HCT116 (cell line): Measurements from ENCODE around the gene MEGF6. TPM values are rescaled to one million over a fixed set of nuclear protein-coding genes. Genes with fewer than 3 reads are reported as not detected.

Experiments used
- ATAC-seq: fragments of 200-7000 bp; cut with Tn5 transposase; 2 replicates; pipeline ENCODE4 v1.9.1; 2020; ENCODE audit warnings: mild to moderate bottlenecking, moderate library complexity
- BruUV-seq: library from RNA; stranded (reverse); fragments of 400-500 nt; replicated peaks from 2 replicates; lab custom pipeline; 2021; lab: Mats Ljungman, UMichigan
- CTCF ChIA-PET: fragments of 300-600 bp; sonication (Branson Sonifier 250); formaldehyde crosslinking; loops from one replicate; lab custom pipeline; 2021; ENCODE audit warnings: antibody characterized with exemption; lab: Charles Lee
- POLR2A ChIA-PET: fragments of 300-600, 350-600 bp; sonication (Branson Sonifier 250); formaldehyde crosslinking; loops from one replicate; lab custom pipeline; 2021; ENCODE audit warnings: antibody characterized with exemption; lab: Charles Lee
- RAD21 ChIA-PET, 2 experiments: fragments of 300-600 bp; sonication (Branson Sonifier 250); formaldehyde crosslinking; loops; one replicate each; lab custom pipeline; 2023; ENCODE audit warnings: low total read pairs in 2 of 2; ENCODE audit not compliant: uncharacterized antibody in 2 of 2, unreplicated experiment in 2 of 2, low non-redundant PET in 1 of 2; lab: Charles Lee
- DNase-seq: peaks from one replicate; pipeline ENCODE4 v3.0.0-alpha.2; 2010; ENCODE audit warnings: low read depth, low spot score
- H2AFZ ChIP-seq: fragments of 200-600 bp; shearing (Covaris generic), sonication (generic); 2 replicates; pipeline ENCODE4 v1.6.1; 2017; ENCODE audit warnings: low read depth, mixed run types, mixed read lengths, antibody characterized with exemption, low read length; ENCODE audit not compliant: poor library complexity, severe bottlenecking
- H3K27ac ChIP-seq: 2 replicates; pipeline ENCODE4 v1.5.1; 2012; ENCODE audit warnings: low read depth, low read length
- H3K27me3 ChIP-seq: fragments of 200-600 bp; sonication (generic); 2 replicates; pipeline ENCODE4 v1.6.1; 2016; ENCODE audit warnings: mixed run types, low read length, mixed read lengths; ENCODE audit not compliant: insufficient read depth
- H3K36me3 ChIP-seq, 2 experiments: fragments of 200-500 bp in 1 of 2; fragments of 200-600 bp in 1 of 2; sonication (Bioruptor generic) in 1 of 2; sonication (generic) in 1 of 2; 2 replicates each; pipeline versions ENCODE4 v1.5.1 to v1.6.1; 2014 to 2016; ENCODE audit warnings: low read length in 2 of 2, inconsistent platforms in 1 of 2, mixed read lengths in 1 of 2, mixed run types in 1 of 2; ENCODE audit not compliant: insufficient read depth in 2 of 2, control insufficient read depth in 1 of 2
- H3K4me1 ChIP-seq, 2 experiments: fragments of 200-600 bp in 1 of 2; sonication (generic) in 1 of 2; 2 replicates each; pipeline versions ENCODE4 v1.5.1 to v1.6.1; 2012 to 2017; ENCODE audit warnings: low read length in 2 of 2, inconsistent platforms in 1 of 2, mild to moderate bottlenecking in 1 of 2, mixed read lengths in 1 of 2, mixed run types in 1 of 2, moderate library complexity in 1 of 2; ENCODE audit not compliant: insufficient read depth in 2 of 2, control insufficient read depth in 1 of 2
- H3K4me2 ChIP-seq: fragments of 200-600 bp; sonication (generic); 2 replicates; pipeline ENCODE4 v1.6.1; 2017; ENCODE audit warnings: mixed run types, low read length, mixed read lengths
- H3K4me3 ChIP-seq, 2 experiments: fragments of 200-600 bp in 1 of 2; sonication (generic) in 1 of 2; replicated peaks in 1 of 2; 2 replicates each; pipeline ENCODE4 v1.5.1; 2011 to 2016; ENCODE audit warnings: low read length in 2 of 2, control low read depth in 1 of 2, low read depth in 1 of 2, mild to moderate bottlenecking in 1 of 2, mixed read lengths in 1 of 2, mixed run types in 1 of 2
- H3K79me2 ChIP-seq: fragments of 200-600 bp; sonication (generic); 2 replicates; pipeline ENCODE4 v1.6.1; 2017; ENCODE audit warnings: mild to moderate bottlenecking, mixed run types, low read length, moderate library complexity, mixed read lengths; ENCODE audit not compliant: insufficient read depth
- H3K9ac ChIP-seq: fragments of 200-600 bp; sonication (generic); 2 replicates; pipeline ENCODE4 v1.6.1; 2016; ENCODE audit warnings: low read length, mixed read lengths
- H3K9me2 ChIP-seq: fragments of 200-600 bp; sonication (generic), shearing (Covaris generic); 2 replicates; pipeline ENCODE4 v1.6.1; 2017; ENCODE audit warnings: mixed run types, mild to moderate bottlenecking, moderate library complexity; ENCODE audit not compliant: insufficient read depth
- H3K9me3 ChIP-seq, 2 experiments: fragments of 200-500 bp in 1 of 2; fragments of 200-600 bp in 1 of 2; sonication (Bioruptor generic) in 1 of 2; sonication (generic) in 1 of 2; 2 replicates each; pipeline ENCODE4 v1.6.1; 2014 to 2017; ENCODE audit warnings: low read length in 2 of 2, mixed read lengths in 2 of 2, inconsistent platforms in 1 of 2, low read depth in 1 of 2, mild to moderate bottlenecking in 1 of 2, mixed run types in 1 of 2, moderate library complexity in 1 of 2; ENCODE audit not compliant: control insufficient read depth in 1 of 2, insufficient read depth in 1 of 2
- H4K20me1 ChIP-seq: fragments of 200-600 bp; sonication (generic), shearing (Covaris generic); 2 replicates; pipeline ENCODE4 v1.6.1; 2017; ENCODE audit warnings: mixed run types, mild to moderate bottlenecking, moderate library complexity; ENCODE audit not compliant: insufficient read depth
- CEBPB ChIP-seq: IDR thresholded peaks from 2 replicates; pipeline ENCODE4 v1.6.1; 2012; ENCODE audit warnings: low read depth
- ELF1 ChIP-seq: IDR thresholded peaks from 2 replicates; pipeline ENCODE4 v1.6.1; 2012; ENCODE audit warnings: low read depth, borderline replicate concordance
- EZH2phosphoT487 ChIP-seq: fragments of 200-600 bp; IDR thresholded peaks from 2 replicates; pipeline ENCODE4 v1.6.1; 2018; ENCODE audit warnings: antibody characterized with exemption, borderline replicate concordance
- JUND ChIP-seq: IDR thresholded peaks from 2 replicates; pipeline ENCODE4 v1.6.1; 2012
- POLR2AphosphoS5 ChIP-seq: IDR thresholded peaks from 2 replicates; pipeline ENCODE4 v1.6.1; 2011; ENCODE audit warnings: mild to moderate bottlenecking, low read depth, low read length, moderate library complexity
- ZNF274 ChIP-seq: fragments of 200-500 bp; sonication (Bioruptor generic); IDR thresholded peaks from 2 replicates; pipeline ENCODE4 v1.6.1; 2014; ENCODE audit warnings: mild to moderate bottlenecking, low read depth, low read length, inconsistent platforms
- intact Hi-C: fragments of 100-400 bp; cut with micrococcal nuclease; formaldehyde crosslinking; loops from 2 replicates; pipeline ENCODE4 v1.10.0; 2022
- total RNA-seq: library from RNA; stranded (reverse); gene quantifications from one replicate; pipeline ENCODE4 v1.2.1, GENCODE V29; 2021; ENCODE audit not compliant: unreplicated experiment
- TF ChIP-seq, protein P1 (sequence below): IDR thresholded peaks from 2 replicates; pipeline ENCODE4 v1.6.1; 2012; ENCODE audit warnings: low read depth
- TF ChIP-seq, protein P2 (sequence below): IDR thresholded peaks from 2 replicates; pipeline ENCODE4 v1.6.1; 2012

Gene MEGF6
- total RNA-seq, 1 experiment from 2014 or later = 47.6 TPM

DNA sequence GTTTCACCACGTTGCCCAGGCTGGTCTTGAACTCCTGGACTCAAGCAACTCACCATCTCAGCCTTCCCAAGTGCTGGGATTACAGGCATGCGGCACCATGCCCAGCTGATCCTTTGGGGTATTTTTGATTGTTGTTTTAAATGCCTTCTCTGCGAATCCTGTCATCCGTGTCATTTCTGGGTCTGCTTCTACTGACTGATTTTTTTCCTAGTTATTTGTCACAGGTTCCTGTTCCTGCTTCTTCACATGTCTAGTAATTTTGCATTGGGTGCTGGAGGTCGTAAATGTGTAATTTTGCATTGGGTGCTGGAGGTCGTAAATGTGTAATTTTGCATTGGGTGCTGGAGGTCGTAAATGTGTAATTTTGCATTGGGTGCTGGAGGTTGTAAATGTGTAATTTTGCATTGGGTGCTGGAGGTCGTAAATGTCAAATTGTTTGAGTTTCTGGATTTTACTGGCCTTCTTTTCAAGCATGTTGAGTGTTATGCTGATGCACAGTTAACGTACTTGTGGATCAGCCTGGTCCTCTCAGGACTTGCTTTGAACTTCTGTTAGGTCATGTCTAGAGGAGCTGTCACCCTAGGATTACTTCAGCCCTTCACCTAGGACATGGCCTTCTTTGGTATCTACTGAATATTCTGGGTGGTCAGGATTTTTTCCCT lies 161.0 kb downstream of the MEGF6 start:
- H3K4me2 ChIP-seq = no peak overlapping the region
- intact Hi-C loops = loop anchor here (5.0 kb wide), 3 partner anchors 272 to 407 kb away; partner anchors contain the start of genes CEP104 and DFFB
- ChIA-PET RAD21 (no interaction called here), POLR2A (no interaction called here), CTCF (no interaction called here)
- no peak overlapping the region for H3K9ac ChIP-seq
- H3K36me3 ChIP-seq = no peaks in the 10 kb centered on the region
- no peaks in the 10 kb centered on the region for H3K27me3 ChIP-seq
- H4K20me1 ChIP-seq = no peaks in the 10 kb centered on the region
- no peak for ATAC-seq
- H3K9me3 ChIP-seq = no peaks in the 10 kb centered on the region
- BruUV-seq = no TSS peak
- no peaks in the 10 kb centered on the region for H3K9me2 ChIP-seq
- TF ChIP-seq CEBPB = no peak
- no peak for TF ChIP-seq POLR2AphosphoS5
- TF ChIP-seq, protein P1, sequence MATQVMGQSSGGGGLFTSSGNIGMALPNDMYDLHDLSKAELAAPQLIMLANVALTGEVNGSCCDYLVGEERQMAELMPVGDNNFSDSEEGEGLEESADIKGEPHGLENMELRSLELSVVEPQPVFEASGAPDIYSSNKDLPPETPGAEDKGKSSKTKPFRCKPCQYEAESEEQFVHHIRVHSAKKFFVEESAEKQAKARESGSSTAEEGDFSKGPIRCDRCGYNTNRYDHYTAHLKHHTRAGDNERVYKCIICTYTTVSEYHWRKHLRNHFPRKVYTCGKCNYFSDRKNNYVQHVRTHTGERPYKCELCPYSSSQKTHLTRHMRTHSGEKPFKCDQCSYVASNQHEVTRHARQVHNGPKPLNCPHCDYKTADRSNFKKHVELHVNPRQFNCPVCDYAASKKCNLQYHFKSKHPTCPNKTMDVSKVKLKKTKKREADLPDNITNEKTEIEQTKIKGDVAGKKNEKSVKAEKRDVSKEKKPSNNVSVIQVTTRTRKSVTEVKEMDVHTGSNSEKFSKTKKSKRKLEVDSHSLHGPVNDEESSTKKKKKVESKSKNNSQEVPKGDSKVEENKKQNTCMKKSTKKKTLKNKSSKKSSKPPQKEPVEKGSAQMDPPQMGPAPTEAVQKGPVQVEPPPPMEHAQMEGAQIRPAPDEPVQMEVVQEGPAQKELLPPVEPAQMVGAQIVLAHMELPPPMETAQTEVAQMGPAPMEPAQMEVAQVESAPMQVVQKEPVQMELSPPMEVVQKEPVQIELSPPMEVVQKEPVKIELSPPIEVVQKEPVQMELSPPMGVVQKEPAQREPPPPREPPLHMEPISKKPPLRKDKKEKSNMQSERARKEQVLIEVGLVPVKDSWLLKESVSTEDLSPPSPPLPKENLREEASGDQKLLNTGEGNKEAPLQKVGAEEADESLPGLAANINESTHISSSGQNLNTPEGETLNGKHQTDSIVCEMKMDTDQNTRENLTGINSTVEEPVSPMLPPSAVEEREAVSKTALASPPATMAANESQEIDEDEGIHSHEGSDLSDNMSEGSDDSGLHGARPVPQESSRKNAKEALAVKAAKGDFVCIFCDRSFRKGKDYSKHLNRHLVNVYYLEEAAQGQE = no peak
- TF ChIP-seq ELF1 = no peak
- TF ChIP-seq EZH2phosphoT487 = no peak
- no peak for TF ChIP-seq JUND
- TF ChIP-seq ZNF274 = no peak
- TF ChIP-seq, protein P2, sequence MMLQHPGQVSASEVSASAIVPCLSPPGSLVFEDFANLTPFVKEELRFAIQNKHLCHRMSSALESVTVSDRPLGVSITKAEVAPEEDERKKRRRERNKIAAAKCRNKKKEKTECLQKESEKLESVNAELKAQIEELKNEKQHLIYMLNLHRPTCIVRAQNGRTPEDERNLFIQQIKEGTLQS = no peak
- TF ChIP-seq, all 23 proteins: peak for 0
- H3K4me3 ChIP-seq = no peak overlapping the region
- no peak overlapping the region for H3K27ac ChIP-seq
- no peak overlapping the region for H2AFZ ChIP-seq
- H3K79me2 ChIP-seq = peaks cover 4% of the 10 kb centered on the region; the same call in 1 of the 2 replicates
- no peak for DNase-seq
- peaks cover 9 to 19% of the 10 kb centered on the region in 2 experiments for H3K4me1 ChIP-seq
